ENCODE data around the gene TMED1. TPM values are rescaled to one million over a fixed set of nuclear protein-coding genes. Genes with fewer than 3 reads are reported as not detected.

The TMED1 gene
- total and polyA plus RNA-seq, 9 of the 15 experiments (the other 6 are each of a cell fraction or from before 2014, with no cell fraction given): 0.86 to 30.2 (median 23.5) TPM

- TF ChIP-seq MAZ (CRISPR knock-in tag; conservative IDR thresholded peaks at IDR 0.05 in 1 of 2, IDR thresholded peaks at IDR 0.05 in 1 of 2) (peak; percentile 40 to 62; a peak in 1 of 4 replicates), ZNF444 (CRISPR knock-in tag; IDR thresholded peaks at IDR 0.05) (no peak), TFAP4 (CRISPR knock-in tag; IDR thresholded peaks at IDR 0.05; ENCODE audit: borderline replicate concordance) (peak; percentile 42; the same call in 1 of the 2 replicates), MTA3 (IDR thresholded peaks at IDR 0.05; ENCODE audit: borderline replicate concordance) (no peak), NONO (IDR thresholded peaks at IDR 0.05; ENCODE audit: low read depth in 2 of 2, low read length in 1 of 2) (no peak), IRF9 (tag; IDR thresholded peaks at IDR 0.05) (no peak), GMEB1 (CRISPR knock-in tag; IDR thresholded peaks at IDR 0.05) (no peak), NFRKB (IDR thresholded peaks at IDR 0.05; ENCODE audit: low read depth) (no peak), ZNF592 (IDR thresholded peaks at IDR 0.05) (no peak), ELF4 (CRISPR knock-in tag; IDR thresholded peaks at IDR 0.05) (no peak), ZNF764 (CRISPR knock-in tag; IDR thresholded peaks at IDR 0.05; ENCODE audit: low read depth) (0 out of 2 replicates have a peak, but pooled peaks have one; percentile 9), TBL1XR1 (IDR thresholded peaks at IDR 0.05; ENCODE audit: low read length in 2 of 2) (0 out of 4 replicates have a peak, but pooled peaks of 1 of the 2 experiments have one; percentile 26), KDM1A (IDR thresholded peaks at IDR 0.05) (0 out of 4 replicates have a peak, but pooled peaks of 1 of the 2 experiments have one; percentile 7), ELK3 (CRISPR knock-in tag; IDR thresholded peaks at IDR 0.05) (no peak), SRSF1 (IDR thresholded peaks at IDR 0.05; ENCODE audit: low read depth, low read length) (no peak)
These were observed 28.5 kb upstream of the TMED1 start (continued) for GRCh38 chr19:10864538-10864899.

Measured in K562 (cell line).